Activated CD8-positive, alpha-beta memory T cell treated with anti-CD3 and anti-CD28 coated beads for 48 hours (primary cell): ENCODE results near the gene F8.
"Not testable (repeated sequence)": the region's sequence is repeated elsewhere in the genome, so short reads cannot be mapped to it uniquely, and the experiment has no call there.

ENCODE experiments used
- DNase-seq, 3 experiments: peaks; one replicate each; pipeline ENCODE4 v3.0.0-alpha.2; 2020; ENCODE audit warnings: low read depth in 2 of 3, low spot score in 2 of 3

F8 gene

DNA sequence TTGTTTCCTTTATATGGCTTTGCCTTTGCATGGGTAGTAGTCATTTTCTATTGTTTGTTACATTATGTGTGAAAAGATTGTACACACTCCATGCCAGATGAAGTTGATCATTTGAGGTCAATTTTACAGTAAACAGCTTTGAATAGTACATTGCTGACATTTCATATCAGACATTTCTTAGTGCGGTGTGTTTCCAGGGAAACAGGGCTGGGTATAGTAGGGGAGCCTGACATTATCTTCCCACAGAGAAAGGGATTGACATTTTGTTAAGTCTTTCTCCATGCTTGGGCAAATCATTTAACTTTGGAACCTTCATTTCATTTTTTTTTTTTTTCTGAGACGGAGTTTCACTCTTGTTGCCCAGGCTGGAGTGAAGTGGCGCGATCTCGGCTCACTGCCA lies 9.1 kb upstream of the F8 start:
- no peak for DNase-seq

DNA sequence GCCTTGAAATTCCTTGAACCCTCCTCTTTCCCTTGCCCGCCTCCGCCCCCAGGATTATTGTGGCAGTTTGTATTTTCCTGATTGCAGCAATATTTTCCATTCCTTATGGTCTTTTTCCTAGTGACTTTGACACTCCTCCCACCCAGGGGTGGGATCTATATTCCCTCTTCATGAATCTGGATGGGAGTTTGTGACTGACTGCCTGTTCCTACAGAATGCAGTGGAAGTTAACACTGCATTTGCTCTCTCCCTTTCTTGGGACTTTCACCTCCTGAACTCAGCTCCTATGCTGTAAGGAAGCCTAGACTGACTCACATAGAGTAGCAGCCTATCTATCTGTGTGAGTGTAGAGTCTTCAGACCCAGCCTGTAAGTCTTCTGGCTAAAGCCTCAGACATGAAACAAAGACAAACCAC lies 6.4 kb upstream of the F8 start:
- no peak for DNase-seq

DNA sequence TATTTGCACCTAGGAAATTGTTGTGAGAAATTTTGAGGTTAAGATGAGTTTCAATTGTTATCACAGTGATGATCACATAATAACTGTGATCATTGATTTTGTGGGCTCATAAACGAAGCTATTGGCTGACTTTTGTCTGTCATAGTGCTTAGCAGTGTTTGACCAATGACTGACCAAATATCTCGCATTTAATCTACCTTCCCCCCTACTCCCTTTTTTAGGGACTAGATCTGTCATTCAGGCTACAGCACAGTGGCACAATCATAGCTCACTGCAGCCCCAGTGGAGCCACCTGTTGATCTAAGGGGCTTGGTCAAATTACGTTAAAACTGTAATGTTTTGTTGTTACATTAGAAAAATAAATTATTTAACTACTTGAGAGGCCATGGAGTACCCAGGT lies 5.6 kb upstream of the F8 start:
- no peak for DNase-seq

DNA sequence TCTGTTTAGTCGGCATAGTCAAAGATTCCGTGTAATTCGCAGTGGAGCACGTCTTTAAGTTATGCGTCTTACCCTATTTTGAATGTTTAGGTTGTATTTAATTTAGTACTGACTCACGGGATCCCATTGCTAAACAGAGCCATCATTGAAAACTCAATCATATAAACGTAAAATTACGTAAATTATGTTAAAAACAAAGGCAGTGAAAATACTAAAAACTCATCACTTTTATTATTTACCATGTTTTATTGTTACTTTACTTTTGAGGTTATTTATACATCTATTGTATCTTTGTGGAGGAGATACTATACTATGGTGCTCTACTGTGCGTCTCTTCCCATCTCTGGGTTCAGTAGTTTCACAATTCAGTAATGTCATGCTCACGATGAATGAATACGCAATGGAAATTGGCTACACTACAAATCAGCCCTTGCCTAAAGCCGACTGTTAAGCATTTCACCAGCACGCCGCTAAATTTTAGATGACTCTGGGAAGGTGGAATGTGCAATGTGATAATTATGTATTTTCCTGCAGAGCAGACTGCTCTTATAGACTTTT lies 5.1 kb upstream of the F8 start:
- DNase-seq, result no peak

GRCh38 chrX:155026727-155027508 lies 4.4 kb upstream of the F8 start, which contains the start of gene FUNDC2:
FUNDC2 (plus strand) TSS chrX:155026844; CDS start chrX:155026939, 95 bp downstream.
- DNase-seq, result peak; percentile 52 to 84 (median 73)

GRCh38 chrX:155026420-155026726 lies 3.9 kb upstream of the F8 start:
- DNase-seq, result no peak

GRCh38 chrX:155023907-155024833 lies 1.6 kb upstream of the F8 start:
- no peak for DNase-seq

GRCh38 chrX:155020591-155020990 lies 1.9 kb downstream of the F8 start:
- no peak for DNase-seq

DNA sequence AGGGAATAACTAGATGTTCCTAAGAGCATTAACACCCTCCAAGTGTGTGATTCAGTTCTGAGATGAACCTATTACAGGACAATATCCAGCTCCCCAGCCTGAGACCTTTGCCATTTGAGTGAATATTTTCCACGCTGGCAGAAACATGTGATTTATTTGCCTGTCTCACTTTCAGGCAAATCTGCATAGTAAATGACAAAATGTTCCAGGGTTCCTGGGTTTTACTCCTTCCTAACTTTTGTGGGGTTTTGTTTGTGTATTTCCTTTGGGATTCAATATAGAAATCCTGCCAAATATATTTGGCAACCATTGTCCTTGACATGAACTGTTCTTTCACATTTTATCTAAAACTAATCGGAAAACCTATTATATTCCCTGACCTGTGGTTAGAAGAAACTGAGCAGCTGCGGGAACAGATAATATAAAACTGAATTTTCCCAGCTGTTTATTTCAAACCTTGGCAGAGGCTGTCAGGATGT lies 12.5 kb downstream of the F8 start:
- no peak for DNase-seq

- not testable (repeated sequence) for DNase-seq
Observed at GRCh38 chrX:155008578-155008977, 13.9 kb downstream of the F8 start.

GRCh38 chrX:155006913-155007671 lies 15.4 kb downstream of the F8 start:
- not testable (repeated sequence) for DNase-seq

DNA sequence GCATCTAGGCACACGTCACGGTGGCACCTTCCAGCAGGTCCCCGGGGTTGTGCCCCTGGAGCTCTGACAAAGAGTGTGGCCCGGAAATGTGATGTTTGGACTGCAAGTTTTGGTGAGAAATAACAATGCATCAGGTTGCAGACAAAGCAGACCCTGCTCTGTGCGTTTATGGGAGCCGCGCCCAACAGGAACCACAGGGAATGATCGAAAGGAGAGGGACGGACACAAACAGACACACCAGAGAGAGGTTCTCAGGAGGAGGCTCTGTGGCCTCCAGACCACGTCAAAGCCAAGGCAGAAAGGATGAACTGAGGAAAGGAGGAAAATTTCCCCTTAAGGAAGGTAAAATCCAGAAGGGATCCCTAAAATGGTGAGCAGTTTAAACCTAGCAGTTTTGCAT lies 16.1 kb downstream of the F8 start:
- DNase-seq, result not testable (repeated sequence)

- DNase-seq, result no peak
Observed at GRCh38 chrX:155005190-155005589, 17.3 kb downstream of the F8 start.

DNA sequence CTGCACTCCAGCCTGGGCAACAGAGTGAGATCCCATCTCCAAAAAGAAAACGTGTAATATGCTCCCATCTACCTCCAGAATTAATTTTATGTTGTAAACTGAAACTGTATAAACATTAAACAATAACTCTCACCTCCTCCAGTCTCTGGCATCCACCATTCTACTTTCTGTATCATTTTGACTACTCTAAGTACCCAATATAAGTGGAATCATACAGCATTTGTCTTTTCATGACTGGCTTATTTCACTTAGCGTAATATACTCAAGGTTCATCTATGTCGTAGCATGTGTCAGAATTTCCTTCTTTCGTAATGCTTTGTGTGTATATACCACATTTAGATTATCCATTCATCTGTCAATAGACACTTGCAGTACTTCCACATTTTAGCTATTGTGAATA lies 20.6 kb downstream of the F8 start:
- no peak for DNase-seq

GRCh38 chrX:155000841-155001240 lies 21.7 kb downstream of the F8 start:
- no peak for DNase-seq

DNA sequence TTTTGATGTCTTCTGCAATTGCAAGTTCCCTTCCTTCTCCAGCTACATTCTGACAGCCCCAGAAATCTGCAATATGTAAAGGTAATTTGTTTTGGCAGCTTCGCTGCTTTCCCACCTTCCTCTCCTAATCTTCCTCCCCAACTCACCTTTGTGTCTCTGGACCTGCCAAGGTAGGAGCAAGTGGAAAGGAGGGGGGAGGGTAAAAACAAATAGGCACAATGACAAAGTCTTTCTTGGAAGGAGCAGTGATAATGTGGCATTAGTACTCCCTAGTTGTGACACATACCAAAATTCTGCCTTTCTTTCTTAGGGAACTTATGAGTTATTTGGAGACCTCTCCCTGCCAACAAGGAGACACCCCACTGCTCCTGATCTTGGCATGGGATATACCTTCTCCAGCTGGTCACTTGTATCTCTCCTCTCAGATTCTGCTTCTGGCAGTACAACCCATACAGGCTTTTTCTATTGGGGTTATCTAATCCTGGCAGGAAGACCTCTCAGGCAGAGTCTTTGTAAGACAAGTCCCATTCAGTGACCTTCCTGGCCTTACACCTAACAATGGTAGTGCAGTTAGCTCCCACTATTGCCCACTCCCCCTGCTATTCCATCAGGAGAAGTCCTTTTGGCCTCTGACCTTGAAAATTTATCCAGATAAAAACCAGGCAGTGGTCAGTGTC lies 24.2 kb downstream of the F8 start:
- no peak for DNase-seq

DNA sequence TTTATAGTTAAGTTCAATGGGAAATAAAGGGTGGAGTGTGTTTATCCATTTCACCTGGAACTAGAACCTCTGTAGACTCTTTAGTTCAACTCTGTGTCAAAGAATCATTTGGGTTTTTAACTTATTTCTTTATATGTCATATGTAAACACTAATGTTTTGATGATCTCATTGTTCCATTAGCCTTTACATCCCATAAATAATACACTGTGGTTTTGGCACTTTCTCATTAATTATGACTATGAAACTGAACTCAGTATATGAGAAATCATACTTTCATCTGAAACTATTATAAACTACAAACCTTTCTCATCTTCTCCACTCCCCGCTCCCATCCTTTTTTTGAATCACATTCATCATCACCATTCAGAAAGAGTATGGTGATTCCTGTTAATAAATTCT lies 31.0 kb downstream of the F8 start:
- DNase-seq, result no peak

DNA sequence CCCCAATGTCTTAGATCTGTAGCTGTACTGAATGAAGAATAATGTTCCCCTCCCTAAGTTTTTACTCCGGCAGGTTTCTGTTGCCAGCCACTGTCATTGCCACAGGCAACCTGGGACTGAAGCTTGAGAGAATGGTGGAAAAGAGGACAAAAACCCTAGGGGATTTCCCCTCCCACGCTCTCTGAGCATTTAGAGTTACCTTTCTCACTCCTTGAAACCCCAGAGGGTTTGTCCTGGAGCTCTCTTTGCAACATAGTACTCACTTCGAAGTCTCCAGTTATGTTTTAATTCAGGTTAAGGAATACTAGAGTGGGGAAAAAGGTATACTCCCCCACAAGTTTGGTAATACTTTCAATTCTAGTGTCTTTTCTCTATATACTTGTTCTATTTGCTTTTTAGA lies 31.5 kb downstream of the F8 start:
- DNase-seq, result no peak

GRCh38 chrX:154990496-154990895 lies 32.0 kb downstream of the F8 start:
- no peak for DNase-seq

DNA sequence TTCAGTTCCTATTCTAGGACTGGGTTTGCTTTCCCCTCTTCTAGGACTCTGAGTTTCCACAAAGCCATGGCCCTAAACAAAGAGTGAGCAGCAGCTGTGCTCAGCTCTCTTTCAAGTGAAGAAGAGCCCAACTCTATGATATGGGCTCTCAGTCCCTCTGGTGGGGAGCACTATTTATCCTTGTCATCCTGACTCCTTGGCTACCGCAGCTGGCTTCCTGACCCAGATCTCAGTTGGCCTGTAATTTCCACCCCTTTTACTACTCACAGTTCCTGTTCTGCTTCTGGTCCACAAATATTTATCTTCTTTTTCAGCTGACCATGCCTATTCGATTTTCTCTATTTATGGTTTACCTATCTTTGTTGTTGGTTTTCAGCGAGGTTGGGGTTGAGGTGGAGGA lies 33.8 kb downstream of the F8 start:
- DNase-seq, result no peak

DNA sequence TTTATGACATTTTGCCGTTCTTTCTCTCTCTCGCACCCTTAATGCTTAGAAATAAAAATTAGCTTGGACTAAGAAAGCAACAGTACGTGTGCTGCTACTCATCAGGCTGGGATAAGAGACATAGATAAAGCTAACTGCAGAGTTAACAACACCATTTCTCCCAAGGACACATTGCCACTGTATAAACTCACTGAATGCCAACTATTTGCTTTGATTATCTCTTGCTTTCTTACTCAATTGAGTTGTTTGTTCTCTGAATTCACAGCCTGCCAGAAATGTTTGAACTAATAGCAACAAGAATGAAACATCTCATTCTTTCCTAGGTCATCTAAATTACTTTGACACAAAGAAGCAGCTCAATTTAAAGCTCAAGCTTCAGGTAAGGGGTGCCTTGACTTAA lies 34.6 kb downstream of the F8 start:
- DNase-seq, result no peak
